GM12878 (cell line): ENCODE measurements around the gene DBX2. TPM values are rescaled to one million over a fixed set of nuclear protein-coding genes. Genes with fewer than 3 reads are reported as not detected.
"Not testable (repeated sequence)": the region's sequence is repeated elsewhere in the genome, so short reads cannot be mapped to it uniquely, and the experiment has no call there.

Experiments
- ATAC-seq: fragments of 200-7000 bp; cut with Tn5 transposase; 3 replicates; pipeline ENCODE4 v1.9.1; 2020; ENCODE audit warnings: mild to moderate bottlenecking, moderate library complexity
- BruUV-seq: library from RNA; stranded (reverse); fragments of 400-500 nt; replicated peaks from 2 replicates; lab custom pipeline; 2021; lab: Mats Ljungman, UMichigan
- CTCF ChIA-PET: fragments of 300-600 bp; sonication (Branson Sonifier 250); formaldehyde crosslinking; extraction: SDS; loops from one replicate; lab custom pipeline; 2021; ENCODE audit warnings: inconsistent platforms; lab: Yijun Ruan, JAX
- POLR2A ChIA-PET: fragments of 350-600 bp; formaldehyde crosslinking; extraction: SDS; loops from one replicate; lab custom pipeline; 2021; ENCODE audit warnings: inconsistent platforms; lab: Charles Lee
- RAD21 ChIA-PET: fragments of 300-600 bp; sonication (Branson Sonifier 250); formaldehyde crosslinking; loops from one replicate; lab custom pipeline; 2023; ENCODE audit warnings: antibody characterized with exemption; ENCODE audit not compliant: unreplicated experiment; lab: Charles Lee
- SMC1A ChIA-PET: fragments of 300-600 bp; sonication (Branson Sonifier 250); formaldehyde crosslinking; loops from one replicate; lab custom pipeline; 2023; ENCODE audit not compliant: unreplicated experiment, uncharacterized antibody; lab: Charles Lee
- DNase-seq: peaks from one replicate; pipeline ENCODE4 v3.0.0-alpha.2; 2011; ENCODE audit warnings: low read depth, low spot score
- FAIRE-seq: peaks from 3 replicates; lab custom pipeline; 2011; peaks lifted over from hg19 to GRCh38; lab: Jason Lieb, UNC
- H2AFZ ChIP-seq: 2 replicates; pipeline ENCODE4 v1.6.0; 2011; ENCODE audit warnings: low read depth, low read length, control low read depth; ENCODE audit not compliant: control insufficient read depth
- H3K27ac ChIP-seq: 2 replicates; pipeline ENCODE4 v1.5.1; 2011; ENCODE audit warnings: control low read depth; ENCODE audit not compliant: control insufficient read depth, insufficient read depth
- H3K27me3 ChIP-seq, 2 experiments: replicated peaks in 1 of 2; 2 replicates each; pipeline versions ENCODE4 v1.6.0 to v1.6.1; 2011; ENCODE audit warnings: low read length in 1 of 2; ENCODE audit not compliant: control insufficient read depth in 2 of 2, insufficient read depth in 2 of 2
- H3K36me3 ChIP-seq, 2 experiments: 2 replicates each; pipeline ENCODE4 v1.5.1; 2011; ENCODE audit warnings: low read length in 1 of 2; ENCODE audit not compliant: control insufficient read depth in 2 of 2, insufficient read depth in 2 of 2
- H3K4me1 ChIP-seq: 2 replicates; pipeline ENCODE4 v1.6.1; 2011; ENCODE audit warnings: mild to moderate bottlenecking, low read length, moderate library complexity, mixed read lengths; ENCODE audit not compliant: control insufficient read depth, insufficient read depth
- H3K4me2 ChIP-seq: 2 replicates; pipeline ENCODE4 v1.6.0; 2011; ENCODE audit warnings: control low read depth; ENCODE audit not compliant: control insufficient read depth, insufficient read depth
- H3K4me3 ChIP-seq: fragments of 200-600 bp; sonication (generic); 2 replicates; pipeline ENCODE4 v1.5.1; 2016
- H3K79me2 ChIP-seq: 2 replicates; pipeline ENCODE4 v1.6.0; 2011; ENCODE audit warnings: low read length; ENCODE audit not compliant: control insufficient read depth, insufficient read depth
- H3K9ac ChIP-seq: 2 replicates; pipeline ENCODE4 v1.8.0; 2011; ENCODE audit warnings: low read length, control low read depth, mixed read lengths; ENCODE audit not compliant: control insufficient read depth, insufficient read depth
- H3K9me3 ChIP-seq: replicated peaks from 3 replicates; pipeline ENCODE4 v1.5.1; 2011; ENCODE audit warnings: mild to moderate bottlenecking, low read length; ENCODE audit not compliant: control insufficient read depth, insufficient read depth
- H4K20me1 ChIP-seq: 2 replicates; pipeline ENCODE4 v1.6.0; 2011; ENCODE audit not compliant: control insufficient read depth, insufficient read depth
- CEBPZ ChIP-seq: fragments of 150-350 bp; IDR thresholded peaks from 2 replicates; pipeline ENCODE4 v1.6.1; 2016; ENCODE audit warnings: low read depth, low read length
- CHD2 ChIP-seq: IDR thresholded peaks from 2 replicates; pipeline ENCODE4 v1.6.1; 2011; ENCODE audit warnings: low read depth, low read length, improper control_type of control experiment, borderline replicate concordance
- MAX ChIP-seq: IDR thresholded peaks from 2 replicates; pipeline ENCODE4 v1.6.1; 2012; ENCODE audit warnings: low read depth, low read length, improper control_type of control experiment
- NKRF ChIP-seq: fragments of 450-650 bp; conservative IDR thresholded peaks from 2 replicates; pipeline ENCODE4 v1.6.1; 2017; ENCODE audit warnings: mild to moderate bottlenecking, moderate library complexity
- PAX8 ChIP-seq: fragments of 450-650 bp; IDR thresholded peaks from 2 replicates; pipeline ENCODE4 v1.6.1; 2017; ENCODE audit warnings: mild to moderate bottlenecking, moderate library complexity
- SREBF2 ChIP-seq: IDR thresholded peaks from 2 replicates; pipeline ENCODE4 v1.6.1; 2012; ENCODE audit warnings: mild to moderate bottlenecking, low read length
- SRF ChIP-seq, 2 experiments: IDR thresholded peaks; 2 replicates each; pipeline ENCODE4 v1.6.1; 2011; ENCODE audit warnings: low read depth in 2 of 2, low read length in 2 of 2, mild to moderate bottlenecking in 1 of 2, moderate library complexity in 1 of 2
- TARDBP ChIP-seq: IDR thresholded peaks from 2 replicates; pipeline ENCODE4 v1.6.1; 2016; ENCODE audit warnings: borderline replicate concordance
- WRNIP1 ChIP-seq: IDR thresholded peaks from 2 replicates; pipeline ENCODE4 v1.6.1; 2011; ENCODE audit warnings: low read depth, low read length, improper control_type of control experiment, borderline replicate concordance
- ZBTB11 ChIP-seq: fragments of 450-650 bp; formaldehyde crosslinking; IDR thresholded peaks from 2 replicates; pipeline ENCODE4 v1.5.0; 2022; ENCODE audit warnings: mild to moderate bottlenecking, missing genetic modification characterization
- ZNF207 ChIP-seq: fragments of 450-650 bp; IDR thresholded peaks from 2 replicates; pipeline ENCODE4 v1.6.1; 2014; ENCODE audit warnings: antibody characterized with exemption, mild to moderate bottlenecking, borderline replicate concordance
- WGBS: methylation state at CpG from one replicate; pipeline ENCODE4 v1.1.6; 2016; ENCODE audit warnings: low lambda C conversion rate; ENCODE audit not compliant: insufficient replicate concordance, insufficient coverage; ENCODE audit errors: missing lambda C conversion rate; 5-methylcytosine and 5-hydroxymethylcytosine counted together
- in situ Hi-C: fragments of 300-500 bp; cut with MboI; formaldehyde crosslinking; loops from 9 replicates; pipeline ENCODE4 v1.14.3; 2018; ENCODE audit warnings: mixed read lengths
- intact Hi-C: fragments of 100-400 bp; cut with micrococcal nuclease; formaldehyde crosslinking; loops from one replicate; pipeline ENCODE4 v1.14.2; 2022; ENCODE audit not compliant: unreplicated experiment
- polyA plus RNA-seq, 11 experiments: library from polyadenylated mRNA; depleted of rRNA in 4 of 11; unstranded in 6 of 11; stranded (reverse) in 5 of 11; fragments of >200 nt; fragmentation: Nextera tagmentation in 4 of 11; fragmentation: Illumina TruSeq in 1 of 11; extraction: Ambion mirVana in 4 of 11; extraction: Trizol in 1 of 11; gene quantifications; 1 replicate in 1 of 11; 2 replicates in 10 of 11; pipeline versions ENCODE4 v1.2.1 to v1.2.3, GENCODE V29; 2011 to 2016; ENCODE audit warnings: inconsistent platforms in 2 of 11, missing spikeins in 2 of 11, low read depth in 1 of 11
- total RNA-seq, 4 experiments: library from RNA; depleted of rRNA in 3 of 4; stranded (reverse); fragments of >200 nt in 3 of 4; fragmentation: Illumina TruSeq in 1 of 4; extraction: Trizol in 1 of 4; gene quantifications; 2 replicates each; pipeline versions ENCODE4 v1.2.1 to v1.2.3, GENCODE V29; 2013 to 2021

DBX2 gene
- total and polyA plus RNA-seq, 10 of the 15 experiments (the other 5 are each of a cell fraction or from before 2014, with no cell fraction given): not detected

- TF ChIP-seq CEBPZ (no peak), TARDBP (no peak), WRNIP1 (no peak), SRF (IDR thresholded peaks at IDR 0.05; ENCODE audit: low read depth in 2 of 2, low read length in 2 of 2) (no peak), CHD2 (no peak), ZNF207 (no peak), ZBTB11 (CRISPR knock-in tag) (no peak), MAX (no peak), NKRF (no peak), SREBF2 (no peak), PAX8 (no peak)
These were observed 47.9 kb upstream of the DBX2 start (continued) for GRCh38 chr12:45098766-45099165.

- intact Hi-C loops, H3K9me3 ChIP-seq, H3K27me3 ChIP-seq, in situ Hi-C loops, H3K4me1 ChIP-seq, POLR2A ChIA-PET, BruUV-seq, H3K4me3 ChIP-seq, H3K4me2 ChIP-seq, ATAC-seq, RAD21 ChIA-PET, H4K20me1 ChIP-seq, SMC1A ChIA-PET, H3K27ac ChIP-seq, H3K79me2 ChIP-seq, H2AFZ ChIP-seq, DNase-seq, H3K9ac ChIP-seq, H3K36me3 ChIP-seq, FAIRE-seq: not testable (repeated sequence)
- CTCF ChIA-PET: interaction anchor here (1.1 to 1.3 kb wide), 2 partner anchors 20 to 449 kb away, joined by 3 to 4 read pairs; no protein-coding TSS in a partner anchor
- 33% methylated on average over 3 of the region's 3 CpGs for WGBS
These were observed 44.5 kb upstream of the DBX2 start for GRCh38 chr12:45095417-45095816.
